Measurements from ENCODE around the gene PCDHGA9. TPM values are rescaled to one million over a fixed set of nuclear protein-coding genes. Genes with fewer than 3 reads are reported as not detected.
"Not testable (repeated sequence)": the region's sequence is repeated elsewhere in the genome, so short reads cannot be mapped to it uniquely, and the experiment has no call there.

Gene PCDHGA9
- total RNA-seq, 1 experiment from 2014 or later = not detected

GRCh38 chr5:141409598-141410306, 7.2 kb downstream of the PCDHGA9 start:
- no peak for DNase-seq (ENCODE audit: low spot score)
- in situ Hi-C loops (cut with HindIII; ENCODE audit: low sequenced_read_pairs) = no loop called here

GRCh38 chr5:141411575-141411974, 9.0 kb downstream of the PCDHGA9 start:
- in situ Hi-C loops (cut with HindIII; ENCODE audit: low sequenced_read_pairs) = no loop called here
- no peak for DNase-seq (ENCODE audit: low spot score)

GRCh38 chr5:141412854-141413539, 10.4 kb downstream of the PCDHGA9 start, which contains the start of gene PCDHGA10:
Gene PCDHGA10, plus strand, starts transcription at chr5:141412987. Its CDS starts 189 bp downstream, at chr5:141413176.
- DNase-seq (ENCODE audit: low spot score) = peak; percentile 36
- in situ Hi-C loops (cut with HindIII; ENCODE audit: low sequenced_read_pairs) = no loop called here

GRCh38 chr5:141413540-141414069, 11.0 kb downstream of the PCDHGA9 start:
- in situ Hi-C loops (cut with HindIII; ENCODE audit: low sequenced_read_pairs) = no loop called here
- no peak for DNase-seq (ENCODE audit: low spot score)

GRCh38 chr5:141414548-141415274, 12.1 kb downstream of the PCDHGA9 start:
- DNase-seq (ENCODE audit: low spot score); in situ Hi-C loops (cut with HindIII; ENCODE audit: low sequenced_read_pairs): not testable (repeated sequence)

- DNase-seq (ENCODE audit: low spot score); in situ Hi-C loops (cut with HindIII; ENCODE audit: low sequenced_read_pairs): not testable (repeated sequence)
Measured at GRCh38 chr5:141415275-141415618, 12.7 kb downstream of the PCDHGA9 start.

- in situ Hi-C loops (cut with HindIII; ENCODE audit: low sequenced_read_pairs) = not testable (repeated sequence)
- DNase-seq (ENCODE audit: low spot score) = peak; percentile 67
Measured at GRCh38 chr5:141417494-141418172, 15.1 kb downstream of the PCDHGA9 start, which contains the start of gene PCDHGB7. Gene PCDHGB7, plus strand, starts transcription at chr5:141417677. Its CDS starts 183 bp downstream, at chr5:141417860.

- in situ Hi-C loops (cut with HindIII; ENCODE audit: low sequenced_read_pairs) = no loop called here
- no peak for DNase-seq (ENCODE audit: low spot score)
Measured at GRCh38 chr5:141419074-141419880, 16.7 kb downstream of the PCDHGA9 start.

GRCh38 chr5:141420855-141421488, 18.4 kb downstream of the PCDHGA9 start, which contains the start of gene PCDHGA11:
Gene PCDHGA11, plus strand, starts transcription at chr5:141421051. Its CDS starts 177 bp downstream, at chr5:141421228.
- DNase-seq (ENCODE audit: low spot score) = no peak
- in situ Hi-C loops (cut with HindIII; ENCODE audit: low sequenced_read_pairs) = no loop called here

- in situ Hi-C loops (cut with HindIII; ENCODE audit: low sequenced_read_pairs) = no loop called here
- DNase-seq (ENCODE audit: low spot score) = no peak
Measured at GRCh38 chr5:141421489-141421855, 18.9 kb downstream of the PCDHGA9 start.

- in situ Hi-C loops (cut with HindIII; ENCODE audit: low sequenced_read_pairs) = no loop called here
Measured at GRCh38 chr5:141422742-141423291, 20.2 kb downstream of the PCDHGA9 start.

GRCh38 chr5:141427783-141428426, 25.3 kb downstream of the PCDHGA9 start:
- no peak for DNase-seq (ENCODE audit: low spot score)
- in situ Hi-C loops (cut with HindIII; ENCODE audit: low sequenced_read_pairs) = no loop called here

More at GRCh38 chr5:141422742-141423291, 20.2 kb downstream of the PCDHGA9 start:
- DNase-seq (ENCODE audit: low spot score) = no peak

- in situ Hi-C loops (cut with HindIII; ENCODE audit: low sequenced_read_pairs) = no loop called here
- peak; percentile 23 for DNase-seq (ENCODE audit: low spot score)
Measured at GRCh38 chr5:141430332-141431113, 27.9 kb downstream of the PCDHGA9 start, which contains the start of gene PCDHGA12. Gene PCDHGA12, plus strand, starts transcription at chr5:141430507. Its CDS starts 253 bp downstream, at chr5:141430760.

- no peak for DNase-seq (ENCODE audit: low spot score)
- in situ Hi-C loops (cut with HindIII; ENCODE audit: low sequenced_read_pairs) = no loop called here
Measured at GRCh38 chr5:141431286-141431685, 28.7 kb downstream of the PCDHGA9 start.

- DNase-seq (ENCODE audit: low spot score); in situ Hi-C loops (cut with HindIII; ENCODE audit: low sequenced_read_pairs): not testable (repeated sequence)
Measured at GRCh38 chr5:141432308-141432707, 29.7 kb downstream of the PCDHGA9 start.

- not testable (repeated sequence) for DNase-seq (ENCODE audit: low spot score)
Measured at GRCh38 chr5:141432726-141433125, 30.1 kb downstream of the PCDHGA9 start.

More at GRCh38 chr5:141432726-141433125, 30.1 kb downstream of the PCDHGA9 start:
- in situ Hi-C loops (cut with HindIII; ENCODE audit: low sequenced_read_pairs) = not testable (repeated sequence)
